H1 (cell line): ENCODE measurements around the gene PTMS. TPM values are rescaled to one million over a fixed set of nuclear protein-coding genes. Genes with fewer than 3 reads are reported as not detected.

Source experiments
- CTCF ChIA-PET: fragments of 300-600 bp; sonication (Branson Sonifier 250); formaldehyde crosslinking; loops from one replicate; lab custom pipeline; 2021; ENCODE audit not compliant: partially characterized antibody; lab: Charles Lee
- POLR2A ChIA-PET: fragments of 300-600 bp; sonication (Branson Sonifier 250); formaldehyde crosslinking; loops from one replicate; lab custom pipeline; 2021; ENCODE audit warnings: inconsistent platforms; ENCODE audit not compliant: partially characterized antibody; lab: Charles Lee
- DNase-seq, 2 experiments: peaks; one replicate each; pipeline versions ENCODE4 v3.0.0 to v3.0.0-alpha.2; 2010 to 2022; ENCODE audit warnings: low spot score in 2 of 2, low read depth in 1 of 2, mixed read lengths in 1 of 2
- FAIRE-seq: peaks from 2 replicates; lab custom pipeline; 2011; peaks lifted over from hg19 to GRCh38; lab: Jason Lieb, UNC
- H2AFZ ChIP-seq: 2 replicates; pipeline ENCODE4 v1.8.1; 2012; ENCODE audit warnings: low read length, inconsistent platforms
- H2AK5ac ChIP-seq: 2 replicates; pipeline ENCODE4 v1.6.1; 2013; ENCODE audit warnings: low read depth, low read length
- H2BK120ac ChIP-seq: replicated peaks from 2 replicates; pipeline ENCODE3; 2013; ENCODE audit warnings: low read depth, low read length, inconsistent platforms
- H2BK12ac ChIP-seq: 2 replicates; pipeline ENCODE4 v1.6.1; 2013; ENCODE audit warnings: low read depth, low read length
- H2BK15ac ChIP-seq: 2 replicates; pipeline ENCODE4 v1.6.1; 2013; ENCODE audit warnings: low read length
- H2BK20ac ChIP-seq: 2 replicates; pipeline ENCODE4 v1.6.1; 2013; ENCODE audit warnings: low read length
- H2BK5ac ChIP-seq: 2 replicates; pipeline ENCODE4 v1.6.1; 2013; ENCODE audit warnings: low read depth, low read length
- H3K14ac ChIP-seq: 2 replicates; pipeline ENCODE4 v1.6.1; 2013; ENCODE audit warnings: inconsistent platforms; ENCODE audit not compliant: insufficient read length
- H3K18ac ChIP-seq: 2 replicates; pipeline ENCODE4 v1.6.1; 2013; ENCODE audit warnings: low read length; ENCODE audit errors: extremely low read depth
- H3K23ac ChIP-seq: 2 replicates; pipeline ENCODE4 v1.6.1; 2013; ENCODE audit warnings: inconsistent platforms; ENCODE audit not compliant: insufficient read length
- H3K23me2 ChIP-seq: 2 replicates; pipeline ENCODE4 v1.6.1; 2013; ENCODE audit warnings: low read depth, low read length
- H3K27ac ChIP-seq: 2 replicates; pipeline ENCODE4 v1.6.1; 2011; ENCODE audit warnings: low read depth, low read length, inconsistent platforms
- H3K27me3 ChIP-seq, 4 experiments: replicated peaks in 1 of 4; 1 replicate in 1 of 4; 2 replicates in 3 of 4; pipeline versions ENCODE4 v1.6.1 to v1.8.1; 2011 to 2013; ENCODE audit warnings: low read length in 3 of 4, mild to moderate bottlenecking in 3 of 4, inconsistent platforms in 2 of 4, mixed read lengths in 2 of 4, moderate library complexity in 1 of 4; ENCODE audit not compliant: control insufficient read depth in 3 of 4, insufficient read depth in 3 of 4; ENCODE audit errors: extremely low read depth in 1 of 4
- H3K36me3 ChIP-seq, 4 experiments: 2 replicates each; pipeline versions ENCODE4 v1.6.1 to v1.8.1; 2011 to 2013; ENCODE audit warnings: mild to moderate bottlenecking in 4 of 4, low read length in 3 of 4, moderate library complexity in 2 of 4, control low read depth in 1 of 4, inconsistent platforms in 1 of 4; ENCODE audit not compliant: insufficient read depth in 4 of 4, control insufficient read depth in 2 of 4
- H3K4ac ChIP-seq: replicated peaks from 2 replicates; pipeline ENCODE3; 2013; ENCODE audit warnings: low read length, low read depth, mixed read lengths, inconsistent platforms; ENCODE audit not compliant: insufficient read length
- H3K4me1 ChIP-seq, 4 experiments: replicated peaks in 1 of 4; 1 replicate in 1 of 4; 2 replicates in 3 of 4; pipeline versions ENCODE4 v1.6.1 to v1.8.1; 2011 to 2013; ENCODE audit warnings: low read length in 3 of 4, inconsistent platforms in 2 of 4, mixed read lengths in 1 of 4; ENCODE audit not compliant: insufficient read depth in 4 of 4, control insufficient read depth in 3 of 4
- H3K4me2 ChIP-seq, 2 experiments: 2 replicates each; pipeline versions ENCODE4 v1.6.1 to v1.8.1; 2011 to 2013; ENCODE audit warnings: low read depth in 2 of 2, low read length in 2 of 2, control low read depth in 1 of 2, inconsistent platforms in 1 of 2, mild to moderate bottlenecking in 1 of 2; ENCODE audit not compliant: insufficient read depth in 1 of 2
- H3K4me3 ChIP-seq, 4 experiments: fragments of 200-600, 300-600 bp in 1 of 4; sonication (generic), shearing (Covaris generic), sonication (Bioruptor Twin) in 1 of 4; 2 replicates each; pipeline versions ENCODE4 v1.5.1 to v1.8.1; 2011 to 2016; ENCODE audit warnings: low read length in 4 of 4, low read depth in 3 of 4, control low read depth in 2 of 4, inconsistent platforms in 2 of 4, mild to moderate bottlenecking in 2 of 4, mixed read lengths in 1 of 4, moderate library complexity in 1 of 4; ENCODE audit not compliant: insufficient read depth in 2 of 4; ENCODE audit errors: extremely low read depth in 1 of 4
- H3K56ac ChIP-seq: replicated peaks from 2 replicates; pipeline ENCODE3; 2013; ENCODE audit warnings: low read depth, mild to moderate bottlenecking, mixed read lengths, low read length, inconsistent platforms; ENCODE audit not compliant: insufficient read length
- H3K79me1 ChIP-seq: 2 replicates; pipeline ENCODE4 v1.6.1; 2013; ENCODE audit warnings: low read depth, low read length, control low read depth
- H3K79me2 ChIP-seq, 2 experiments: 2 replicates each; pipeline versions ENCODE4 v1.6.1 to v1.8.1; 2012 to 2013; ENCODE audit warnings: low read length in 2 of 2, mild to moderate bottlenecking in 2 of 2, inconsistent platforms in 1 of 2; ENCODE audit not compliant: insufficient read depth in 2 of 2, control insufficient read depth in 1 of 2
- H3K9ac ChIP-seq, 4 experiments: replicated peaks in 1 of 4; 1 replicate in 1 of 4; 2 replicates in 3 of 4; pipeline versions ENCODE4 v1.6.1 to v1.8.1; 2011 to 2013; ENCODE audit warnings: low read depth in 3 of 4, low read length in 3 of 4, control low read depth in 2 of 4, mild to moderate bottlenecking in 2 of 4, moderate library complexity in 2 of 4, inconsistent platforms in 1 of 4; ENCODE audit errors: extremely low read depth in 1 of 4
- H3K9me3 ChIP-seq, 2 experiments: 2 replicates each; pipeline versions ENCODE4 v1.6.1 to v1.8.1; 2012 to 2013; ENCODE audit warnings: mild to moderate bottlenecking in 2 of 2, moderate library complexity in 2 of 2, control low read depth in 1 of 2, inconsistent platforms in 1 of 2, low read depth in 1 of 2, low read length in 1 of 2, mixed read lengths in 1 of 2; ENCODE audit not compliant: insufficient read depth in 2 of 2
- H4K20me1 ChIP-seq, 2 experiments: replicated peaks in 1 of 2; 2 replicates each; pipeline versions ENCODE3 to v1.8.1; 2011 to 2013; ENCODE audit warnings: inconsistent platforms in 2 of 2, low read length in 2 of 2, mild to moderate bottlenecking in 1 of 2; ENCODE audit not compliant: insufficient read depth in 2 of 2, control insufficient read depth in 1 of 2
- H4K5ac ChIP-seq: 2 replicates; pipeline ENCODE4 v1.6.1; 2013; ENCODE audit warnings: low read length, low read depth, mixed read lengths, inconsistent platforms; ENCODE audit not compliant: insufficient read length
- H4K8ac ChIP-seq: 2 replicates; pipeline ENCODE4 v1.8.0; 2013; ENCODE audit warnings: mild to moderate bottlenecking, moderate library complexity, low read length, inconsistent platforms; ENCODE audit not compliant: insufficient read depth; ENCODE audit errors: extremely low read depth
- H4K91ac ChIP-seq: replicated peaks from 2 replicates; pipeline ENCODE3; 2013; ENCODE audit warnings: low read length, mixed read lengths, inconsistent platforms; ENCODE audit not compliant: insufficient read length
- CTCF ChIP-seq, 3 experiments: IDR thresholded peaks; 1 replicate in 2 of 3; 2 replicates in 1 of 3; pipeline versions ENCODE4 v1.5.1 to v1.6.1; 2011; ENCODE audit warnings: low read length in 3 of 3, mild to moderate bottlenecking in 3 of 3, inconsistent platforms in 2 of 3, low read depth in 1 of 3, moderate library complexity in 1 of 3; ENCODE audit not compliant: insufficient read depth in 1 of 3; ENCODE audit errors: control extremely low read depth in 1 of 3
- FOSL1 ChIP-seq: IDR thresholded peaks from 2 replicates; pipeline ENCODE4 v1.6.1; 2011; ENCODE audit warnings: mild to moderate bottlenecking, low read depth, low read length, moderate library complexity; ENCODE audit not compliant: insufficient read depth
- GTF2F1 ChIP-seq: IDR thresholded peaks from 2 replicates; pipeline ENCODE4 v1.6.1; 2012; ENCODE audit warnings: low read depth, low read length, improper control_type of control experiment, borderline replicate concordance
- MAX ChIP-seq: IDR thresholded peaks from 2 replicates; pipeline ENCODE4 v1.6.1; 2012; ENCODE audit warnings: inconsistent platforms
- POU5F1 ChIP-seq: IDR thresholded peaks from 2 replicates; pipeline ENCODE4 v1.6.1; 2011; ENCODE audit warnings: low read depth, mild to moderate bottlenecking, low read length, moderate library complexity
- RNF2 ChIP-seq: fragments of 200-900, 300-1000 bp; sonication (generic); IDR thresholded peaks from 2 replicates; pipeline ENCODE4 v1.7.1; 2016; ENCODE audit warnings: borderline replicate concordance, low read depth, mild to moderate bottlenecking, antibody characterized with exemption, low read length; ENCODE audit not compliant: poor library complexity, severe bottlenecking; ENCODE audit errors: missing control alignments
- SAP30 ChIP-seq: fragments of 300-600 bp; sonication (generic); IDR thresholded peaks from 2 replicates; pipeline ENCODE4 v1.7.1; 2012; ENCODE audit warnings: low read length, moderate library complexity, mild to moderate bottlenecking, inconsistent platforms; ENCODE audit not compliant: insufficient read depth, insufficient replicate concordance
- TCF12 ChIP-seq: IDR thresholded peaks from 2 replicates; pipeline ENCODE4 v1.6.1; 2011; ENCODE audit warnings: low read depth, mild to moderate bottlenecking, low read length
- YY1 ChIP-seq: IDR thresholded peaks from 2 replicates; pipeline ENCODE4 v1.6.1; 2011; ENCODE audit warnings: low read depth, mild to moderate bottlenecking, low read length
- WGBS, 2 experiments: shearing (Covaris generic) in 1 of 2; methylation state at CpG; one replicate each; pipeline versions ENCODE4 v1.1.6 to v1.1.7; 2013 to 2015; ENCODE audit warnings: low lambda C conversion rate in 2 of 2, mixed read lengths in 2 of 2, inconsistent platforms in 1 of 2, low coverage in 1 of 2, missing lambda C conversion rate in 1 of 2; ENCODE audit not compliant: insufficient replicate concordance in 2 of 2, insufficient coverage in 1 of 2, insufficient read length in 1 of 2; ENCODE audit errors: extremely low coverage in 1 of 2, missing lambda C conversion rate in 1 of 2; 5-methylcytosine and 5-hydroxymethylcytosine counted together
- polyA plus RNA-seq, 7 experiments: library from polyadenylated mRNA; depleted of rRNA in 3 of 7; stranded (reverse) in 5 of 7; unstranded in 2 of 7; fragments of >200 nt in 5 of 7; fragments of 200-250 nt in 2 of 7; gene quantifications; 1 replicate in 5 of 7; 2 replicates in 1 of 7; 4 replicates in 1 of 7; pipeline versions ENCODE4 v1.2.1 to v1.2.3, GENCODE V29; 2011 to 2013; ENCODE audit warnings: missing spikeins in 2 of 7, mixed read lengths in 2 of 7
- total RNA-seq: library from RNA; stranded (reverse); fragmentation: NEBNext Ultra II Directional; extraction: Animal tissue kit (Norgen Biotek cat#: 25700); gene quantifications from 2 replicates; pipeline ENCODE4 v1.2.1, GENCODE V29; 2021

PTMS gene
- total and polyA plus RNA-seq, 2 of the 8 experiments (the other 6 are each of a cell fraction or from before 2014, with no cell fraction given) = 444 to 553 TPM

- no peak for FAIRE-seq
- H3K23ac ChIP-seq = no peak overlapping the region
- TF ChIP-seq TCF12 = no peak
- TF ChIP-seq RNF2 = no peak
- TF ChIP-seq SAP30 = no peak
- TF ChIP-seq POU5F1 = no peak
- no peak for TF ChIP-seq CTCF (IDR thresholded peaks at IDR 0.05; ENCODE audit: control extremely low read depth in 1 of 3, insufficient read depth in 1 of 3, low read depth in 1 of 3, low read length in 3 of 3)
- no peak for TF ChIP-seq FOSL1
- TF ChIP-seq MAX = no peak
- TF ChIP-seq YY1 = no peak
- no peak for TF ChIP-seq GTF2F1
Measured at GRCh38 chr12:6813363-6813762, 47.2 kb downstream of the PTMS start.

More at GRCh38 chr12:6813363-6813762, 47.2 kb downstream of the PTMS start:
- no peak overlapping the region for H3K14ac ChIP-seq
- H3K18ac ChIP-seq = no peak overlapping the region
- H4K20me1 ChIP-seq = peaks cover 0 to 6% of the 10 kb centered on the region in 2 experiments
- H2AFZ ChIP-seq = no peak overlapping the region
- no peak overlapping the region for H2BK20ac ChIP-seq
- H3K27ac ChIP-seq = no peak overlapping the region
- no peaks in the 10 kb centered on the region for H3K79me2 ChIP-seq
- H3K79me1 ChIP-seq = no peaks in the 10 kb centered on the region
- H2BK15ac ChIP-seq = no peak overlapping the region
- H3K36me3 ChIP-seq = no peaks in the 10 kb centered on the region; a peak in 1 of 8 replicates
- no peak overlapping the region for H3K4me2 ChIP-seq
- H2BK5ac ChIP-seq = no peak overlapping the region
- no peak overlapping the region for H3K9ac ChIP-seq
- H3K56ac ChIP-seq = no peak overlapping the region
- H4K91ac ChIP-seq = no peak overlapping the region
- ChIA-PET CTCF (interaction anchor here (0.9 to 6.4 kb wide), 4 partner anchors 11 to 42 kb away, joined by 3 to 45 read pairs (median 4); no protein-coding TSS in a partner anchor), POLR2A (interaction anchor here (1.0 to 2.9 kb wide), 7 partner anchors 12 to 47 kb away, joined by 3 to 9 read pairs (median 4); partner anchors contain the start of genes CD4, P3H3 and PTMS)
- peaks cover 0 to 2% of the 10 kb centered on the region in 2 experiments; a peak in 1 of 4 replicates for H3K9me3 ChIP-seq
- WGBS, 2 experiments = 84% methylated on average over 4 of the region's 4 CpGs; no CpG with 5 or more reads in 1 of the 2 experiments
- no peak overlapping the region for H2BK12ac ChIP-seq
- H3K4me3 ChIP-seq = no peak overlapping the region
- H4K5ac ChIP-seq = no peak overlapping the region
- DNase-seq = no peak
- peaks cover 6% of the 10 kb centered on the region for H3K23me2 ChIP-seq
- peaks cover 0 to 2% (median 0%) of the 10 kb centered on the region in 4 experiments; a peak in 3 of 7 replicates for H3K27me3 ChIP-seq
- no peak overlapping the region for H2BK120ac ChIP-seq
- no peak overlapping the region for H3K4ac ChIP-seq
- peaks cover 0 to 14% (median 8%) of the 10 kb centered on the region in 4 experiments; a peak in 6 of 7 replicates for H3K4me1 ChIP-seq
- H2AK5ac ChIP-seq = no peak overlapping the region
- no peak overlapping the region for H4K8ac ChIP-seq
